Astrocyte (in vitro differentiated cells and primary cell): ENCODE measurements around the gene LRRC55.

Experiments used
- EZH2 ChIP-seq: IDR thresholded peaks from 2 replicates; pipeline ENCODE4 v1.6.1; 2012; ENCODE audit warnings: mild to moderate bottlenecking, low read length, inconsistent platforms; ENCODE audit not compliant: insufficient read depth
- TF ChIP-seq, protein P1 (sequence below): IDR thresholded peaks from 2 replicates; pipeline ENCODE4 v1.5.1; 2011; ENCODE audit warnings: low read depth, mild to moderate bottlenecking, inconsistent platforms, low read length, moderate library complexity; ENCODE audit not compliant: insufficient read depth

DNA sequence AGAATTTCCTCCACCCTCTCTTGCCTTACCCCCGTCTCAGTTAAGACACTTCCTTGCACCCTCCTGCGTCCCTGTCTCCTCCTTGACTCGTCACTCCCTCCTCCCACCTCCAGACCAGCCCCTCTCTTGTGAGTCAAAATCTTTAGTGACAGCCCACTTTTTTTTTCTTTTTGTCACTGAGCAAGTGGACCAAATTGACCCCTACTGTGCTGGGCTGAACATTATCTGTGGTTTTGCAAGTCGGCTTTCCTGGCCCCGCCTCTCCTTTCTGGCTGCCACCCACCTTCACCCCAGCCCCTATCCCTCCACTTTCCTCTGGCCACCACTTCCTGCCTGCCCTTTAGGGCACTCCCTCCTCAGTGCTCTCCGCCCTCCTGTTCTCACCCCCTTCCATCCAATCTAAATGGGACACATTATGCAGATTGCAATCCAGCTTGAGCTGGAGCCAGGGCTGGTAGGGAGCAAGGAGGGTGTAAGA lies 55.5 kb downstream of the LRRC55 start, which contains the start of gene APLNR:
- TF ChIP-seq EZH2, result no peak
- TF ChIP-seq, protein P1, sequence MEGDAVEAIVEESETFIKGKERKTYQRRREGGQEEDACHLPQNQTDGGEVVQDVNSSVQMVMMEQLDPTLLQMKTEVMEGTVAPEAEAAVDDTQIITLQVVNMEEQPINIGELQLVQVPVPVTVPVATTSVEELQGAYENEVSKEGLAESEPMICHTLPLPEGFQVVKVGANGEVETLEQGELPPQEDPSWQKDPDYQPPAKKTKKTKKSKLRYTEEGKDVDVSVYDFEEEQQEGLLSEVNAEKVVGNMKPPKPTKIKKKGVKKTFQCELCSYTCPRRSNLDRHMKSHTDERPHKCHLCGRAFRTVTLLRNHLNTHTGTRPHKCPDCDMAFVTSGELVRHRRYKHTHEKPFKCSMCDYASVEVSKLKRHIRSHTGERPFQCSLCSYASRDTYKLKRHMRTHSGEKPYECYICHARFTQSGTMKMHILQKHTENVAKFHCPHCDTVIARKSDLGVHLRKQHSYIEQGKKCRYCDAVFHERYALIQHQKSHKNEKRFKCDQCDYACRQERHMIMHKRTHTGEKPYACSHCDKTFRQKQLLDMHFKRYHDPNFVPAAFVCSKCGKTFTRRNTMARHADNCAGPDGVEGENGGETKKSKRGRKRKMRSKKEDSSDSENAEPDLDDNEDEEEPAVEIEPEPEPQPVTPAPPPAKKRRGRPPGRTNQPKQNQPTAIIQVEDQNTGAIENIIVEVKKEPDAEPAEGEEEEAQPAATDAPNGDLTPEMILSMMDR, result no peak
